Duodenal mucosa (tissue), 2 donors: ENCODE data around the gene ADAM23.

Experiments used
- H3K27ac ChIP-seq: one replicate; pipeline ENCODE4 v1.7.0; 2013; ENCODE audit warnings: low read depth, low read length
- H3K27me3 ChIP-seq, 2 donors: one replicate each; pipeline ENCODE4 v1.7.0; 2013; ENCODE audit warnings: low read length in 2 of 2, control low read depth in 1 of 2; ENCODE audit not compliant: insufficient read depth in 2 of 2, control insufficient read depth in 1 of 2
- H3K36me3 ChIP-seq, 2 donors: one replicate each; pipeline ENCODE4 v1.7.0; 2013; ENCODE audit warnings: low read length in 2 of 2, control low read depth in 1 of 2; ENCODE audit not compliant: insufficient read depth in 2 of 2, control insufficient read depth in 1 of 2
- H3K4me1 ChIP-seq, 2 donors: one replicate each; pipeline ENCODE4 v1.7.0; 2013; ENCODE audit warnings: low read length in 2 of 2, control low read depth in 1 of 2; ENCODE audit not compliant: insufficient read depth in 2 of 2, control insufficient read depth in 1 of 2
- H3K4me3 ChIP-seq, 2 donors: one replicate each; pipeline ENCODE4 v1.7.0; 2013; ENCODE audit warnings: low read length in 2 of 2, low read depth in 1 of 2
- H3K9ac ChIP-seq, 2 donors: one replicate each; pipeline ENCODE4 v1.7.0; 2013; ENCODE audit warnings: low read length in 2 of 2, low read depth in 1 of 2
- H3K9me3 ChIP-seq, 2 donors: one replicate each; pipeline ENCODE4 v1.7.0; 2013; ENCODE audit warnings: low read length in 2 of 2, control low read depth in 1 of 2; ENCODE audit not compliant: control insufficient read depth in 1 of 2

Gene ADAM23

DNA sequence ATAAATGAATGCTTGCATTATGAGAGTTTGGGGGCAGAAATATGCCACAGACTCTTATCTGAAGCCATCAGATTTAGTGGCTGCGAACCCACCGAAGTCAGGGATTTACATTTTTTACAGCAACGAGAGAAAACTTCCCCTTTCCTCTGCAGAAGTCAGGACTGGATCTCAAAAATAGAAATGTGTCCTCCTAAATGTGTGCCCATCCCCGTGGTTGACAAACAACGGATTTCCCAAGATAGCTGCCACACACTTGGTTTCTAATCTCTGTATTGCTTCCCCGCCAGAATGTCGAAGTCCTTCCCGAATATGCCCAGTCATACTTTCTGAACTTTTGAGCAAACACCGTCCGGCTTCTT lies 879 bp upstream of the ADAM23 start:
- H3K27me3 ChIP-seq, result peaks cover 41 to 61% of the 10 kb centered on the region in 2 donors
- H3K4me1 ChIP-seq, result peaks cover 4% of the 10 kb centered on the region in 2 donors
- H3K9ac ChIP-seq, result no peak overlapping the region
- no peak overlapping the region for H3K27ac ChIP-seq
- no peaks in the 10 kb centered on the region for H3K36me3 ChIP-seq
- no peaks in the 10 kb centered on the region for H3K9me3 ChIP-seq
- H3K4me3 ChIP-seq, result peak overlapping the region in 1 of 2 donors; percentile 25

GRCh38 chr2:206443735-206444527 lies 599 bp downstream of the ADAM23 start:
- Histone ChIP-seq H3K9me3 (no peaks in the 10 kb centered on the region), H3K27me3 (peaks cover 37 to 61% of the 10 kb centered on the region in 2 donors), H3K36me3 (no peaks in the 10 kb centered on the region), H3K4me1 (peaks cover 4% of the 10 kb centered on the region in 2 donors), H3K9ac (no peak overlapping the region), H3K27ac (no peak overlapping the region), H3K4me3 (peak overlapping the region; percentile 43 to 48)

DNA sequence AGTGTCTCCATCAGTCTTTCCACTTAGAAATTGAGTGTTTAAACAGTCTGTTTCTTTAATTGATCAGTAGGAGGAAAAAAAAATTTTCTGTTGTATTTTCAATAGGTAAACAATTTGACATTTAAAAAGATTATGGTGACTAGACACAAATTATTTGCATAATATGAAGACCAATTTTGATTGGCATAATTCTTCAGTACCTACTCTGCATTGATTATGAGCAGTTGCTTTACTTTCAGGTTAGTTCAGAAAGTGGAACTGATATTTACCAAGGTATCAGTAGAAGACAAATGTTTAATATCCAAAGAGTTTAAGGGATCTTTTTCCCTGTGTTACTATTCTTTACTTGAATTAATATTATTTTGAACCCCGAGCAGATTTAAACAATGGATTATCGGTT lies 2.6 kb downstream of the ADAM23 start:
- Histone ChIP-seq H3K9ac (no peak overlapping the region), H3K27me3 (peaks cover 29 to 55% of the 10 kb centered on the region in 2 donors), H3K4me1 (peaks cover 4% of the 10 kb centered on the region in 2 donors)

DNA sequence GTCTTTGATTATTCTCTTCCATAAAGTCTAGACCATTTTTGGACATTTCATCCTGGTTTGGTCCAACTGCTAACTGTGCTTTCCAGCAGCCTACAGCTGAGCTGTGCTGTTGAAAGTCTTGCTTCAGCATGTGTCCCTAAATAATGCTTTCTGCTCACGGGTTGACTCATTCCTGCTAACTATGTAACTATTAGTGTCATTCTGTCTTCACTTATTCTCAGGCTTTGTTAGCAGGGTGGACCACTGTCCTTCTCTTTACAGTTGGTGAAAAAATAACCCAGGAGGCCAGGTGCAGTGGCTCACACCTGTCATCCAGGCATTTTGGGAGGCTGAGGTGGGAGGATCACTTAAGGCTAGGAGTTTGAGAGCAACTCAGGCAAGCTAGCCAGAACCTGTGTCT lies 8.9 kb downstream of the ADAM23 start:
- Histone ChIP-seq H3K4me1 (no peaks in the 10 kb centered on the region), H3K27me3 (peaks cover 2 to 8% of the 10 kb centered on the region in 2 donors), H3K36me3 (no peaks in the 10 kb centered on the region), H3K9ac (no peak overlapping the region), H3K4me3 (no peak overlapping the region), H3K27ac (no peak overlapping the region), H3K9me3 (no peaks in the 10 kb centered on the region)

More for the DNA sequence above, 2.6 kb downstream of the ADAM23 start:
- Histone ChIP-seq H3K4me3 (no peak overlapping the region), H3K27ac (no peak overlapping the region), H3K36me3 (no peaks in the 10 kb centered on the region), H3K9me3 (no peaks in the 10 kb centered on the region)

DNA sequence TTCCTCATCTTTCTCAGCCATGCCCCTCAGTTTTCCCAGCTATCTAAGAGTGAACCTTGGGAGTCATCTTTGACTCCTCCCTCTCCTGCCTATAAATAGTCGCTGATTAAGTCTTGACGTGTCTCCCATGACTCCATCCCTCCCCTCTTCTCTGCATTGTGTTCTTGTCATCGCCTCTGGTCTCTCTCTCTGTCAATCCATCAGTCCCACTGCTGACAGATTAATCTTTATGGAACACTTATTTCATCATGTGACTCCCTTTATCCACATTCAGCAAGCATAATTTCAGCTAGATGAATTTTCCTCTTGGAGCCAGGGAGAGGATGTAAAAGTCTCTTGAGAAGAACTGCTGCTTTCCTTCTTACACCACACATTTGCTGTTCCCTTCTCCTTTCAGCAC lies 9.4 kb downstream of the ADAM23 start:
- Histone ChIP-seq H3K9me3 (no peaks in the 10 kb centered on the region), H3K4me3 (no peak overlapping the region), H3K36me3 (no peaks in the 10 kb centered on the region), H3K27me3 (peaks cover 0 to 3% of the 10 kb centered on the region in 2 donors), H3K27ac (no peak overlapping the region), H3K9ac (no peak overlapping the region), H3K4me1 (no peaks in the 10 kb centered on the region)

GRCh38 chr2:206456078-206456754 lies 12.9 kb downstream of the ADAM23 start:
- Histone ChIP-seq H3K4me3 (no peak overlapping the region), H3K9me3 (no peaks in the 10 kb centered on the region), H3K27me3 (no peaks in the 10 kb centered on the region), H3K4me1 (no peaks in the 10 kb centered on the region), H3K27ac (no peak overlapping the region), H3K36me3 (no peaks in the 10 kb centered on the region), H3K9ac (no peak overlapping the region)

GRCh38 chr2:206457188-206457634 lies 13.9 kb downstream of the ADAM23 start:
- no peak overlapping the region for H3K4me3 ChIP-seq

DNA sequence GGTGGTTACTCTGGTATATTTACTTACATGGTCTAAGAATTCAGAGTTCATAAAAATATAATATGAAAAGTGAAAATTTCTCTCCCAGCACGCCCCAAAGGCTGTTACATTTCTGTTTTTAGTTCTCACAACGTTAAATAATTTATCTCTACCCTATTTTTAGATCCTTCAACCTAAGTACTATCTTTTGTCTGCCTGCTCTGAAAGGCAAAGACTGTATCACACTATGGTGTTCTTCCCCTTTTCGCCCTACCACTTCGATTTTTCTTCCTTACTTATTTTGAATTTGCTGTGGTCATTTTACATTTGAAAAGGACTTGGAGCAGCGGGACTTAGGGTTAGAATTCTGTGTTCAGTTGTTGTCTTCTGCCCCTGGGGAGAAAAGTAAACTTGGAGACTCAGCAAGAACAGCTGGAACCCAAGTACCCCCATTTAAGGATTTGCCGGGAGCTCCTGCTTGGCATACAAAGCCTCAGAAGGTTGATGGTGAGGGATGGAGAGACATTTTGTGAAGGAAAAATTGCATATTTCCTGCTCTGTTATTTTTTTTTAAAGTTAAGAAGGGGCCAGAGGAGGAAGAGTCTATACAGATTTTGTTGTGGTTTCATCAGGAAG lies 19.0 kb downstream of the ADAM23 start:
- no peaks in the 10 kb centered on the region for H3K9me3 ChIP-seq
- no peaks in the 10 kb centered on the region for H3K27me3 ChIP-seq
- no peak overlapping the region for H3K27ac ChIP-seq
- H3K36me3 ChIP-seq, result no peaks in the 10 kb centered on the region
- no peaks in the 10 kb centered on the region for H3K4me1 ChIP-seq
- no peak overlapping the region for H3K9ac ChIP-seq
- no peak overlapping the region for H3K4me3 ChIP-seq

More at GRCh38 chr2:206457188-206457634, 13.9 kb downstream of the ADAM23 start:
- Histone ChIP-seq H3K9ac (no peak overlapping the region), H3K36me3 (no peaks in the 10 kb centered on the region), H3K4me1 (no peaks in the 10 kb centered on the region), H3K27ac (no peak overlapping the region), H3K27me3 (no peaks in the 10 kb centered on the region), H3K9me3 (no peaks in the 10 kb centered on the region)

DNA sequence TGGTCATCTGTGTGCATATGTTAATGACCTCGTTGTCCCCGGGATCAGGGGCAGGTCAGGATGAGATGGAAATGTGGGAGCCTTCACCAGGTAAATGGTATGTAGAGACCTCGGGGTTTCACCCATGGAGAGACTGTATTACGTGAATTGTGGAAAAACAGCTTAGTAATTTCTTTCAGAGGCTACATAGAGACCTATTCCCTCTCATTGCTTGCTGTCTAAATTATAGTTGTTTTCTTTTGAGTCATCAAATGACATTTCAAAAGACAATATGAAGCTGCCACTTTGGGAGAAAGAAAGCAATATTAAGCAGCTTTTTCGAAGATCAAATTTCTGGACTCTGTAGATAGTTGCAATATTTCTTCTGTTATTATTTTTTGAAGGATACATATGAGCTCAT lies 20.4 kb downstream of the ADAM23 start:
- Histone ChIP-seq H3K4me1 (no peaks in the 10 kb centered on the region), H3K27me3 (no peaks in the 10 kb centered on the region), H3K27ac (no peak overlapping the region), H3K36me3 (no peaks in the 10 kb centered on the region), H3K9ac (no peak overlapping the region), H3K9me3 (no peaks in the 10 kb centered on the region), H3K4me3 (no peak overlapping the region)

- Histone ChIP-seq H3K9me3 (no peaks in the 10 kb centered on the region), H3K27ac (no peak overlapping the region), H3K4me3 (no peak overlapping the region), H3K27me3 (no peaks in the 10 kb centered on the region), H3K9ac (no peak overlapping the region), H3K4me1 (no peaks in the 10 kb centered on the region), H3K36me3 (no peaks in the 10 kb centered on the region)
Observed at GRCh38 chr2:206464597-206464996, 21.3 kb downstream of the ADAM23 start.
